Astrocyte of the cerebellum (primary cell): ENCODE results near the gene ABLIM1.

ENCODE experiments used
- DNase-seq: peaks from one replicate; pipeline ENCODE4 v3.0.0-alpha.2; 2011; ENCODE audit warnings: low read depth
- H3K4me3 ChIP-seq: 2 replicates; pipeline ENCODE4 v1.5.1; 2011; ENCODE audit warnings: mild to moderate bottlenecking, low read depth, low read length, moderate library complexity
- in situ Hi-C: cut with HindIII; loops from 2 replicates; pipeline ENCODE4 v1.10.0; 2017; ENCODE audit warnings: low sequenced_read_pairs
- TF ChIP-seq, protein P1 (sequence below): IDR thresholded peaks from 2 replicates; pipeline ENCODE4 v1.5.1; 2012; ENCODE audit warnings: low read length, low read depth, moderate library complexity, mild to moderate bottlenecking; ENCODE audit errors: missing control alignments

The ABLIM1 gene

DNA sequence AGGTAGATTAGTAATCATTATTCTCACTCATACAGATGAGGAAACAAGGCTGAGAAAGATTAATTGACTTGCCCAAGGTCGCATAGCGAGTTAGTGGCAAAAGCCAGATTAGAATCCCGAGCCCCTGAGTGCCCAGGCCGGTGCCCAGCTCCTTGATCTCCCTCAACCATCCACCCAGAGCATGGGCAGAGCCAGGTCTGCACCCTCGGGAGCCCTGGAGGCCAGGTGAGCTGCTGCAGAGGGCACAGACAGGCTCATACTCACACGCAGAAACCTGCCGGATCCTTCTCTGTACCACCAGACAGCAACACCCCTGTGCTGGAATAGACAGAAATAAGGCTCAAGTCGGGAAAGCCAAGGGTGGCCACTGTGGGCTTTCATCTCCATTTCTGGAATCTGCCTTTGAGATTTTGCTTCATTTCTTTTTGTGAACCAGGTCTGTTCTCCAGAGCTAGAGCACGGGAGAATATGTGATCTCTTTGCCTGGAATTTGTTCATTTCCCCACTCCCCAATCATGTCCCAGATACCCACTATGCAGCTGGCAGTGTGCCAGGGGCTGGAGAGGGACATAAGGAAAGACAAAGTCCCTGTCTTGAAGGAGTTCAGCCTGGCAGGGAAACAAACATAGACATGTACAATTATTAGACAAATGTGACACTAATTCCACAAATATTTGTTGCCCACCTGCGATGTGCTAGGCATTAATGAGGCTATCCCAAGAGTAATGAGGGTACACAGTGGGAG is 259.3 kb downstream of the ABLIM1 start:
- no peak overlapping the region for H3K4me3 ChIP-seq

DNA sequence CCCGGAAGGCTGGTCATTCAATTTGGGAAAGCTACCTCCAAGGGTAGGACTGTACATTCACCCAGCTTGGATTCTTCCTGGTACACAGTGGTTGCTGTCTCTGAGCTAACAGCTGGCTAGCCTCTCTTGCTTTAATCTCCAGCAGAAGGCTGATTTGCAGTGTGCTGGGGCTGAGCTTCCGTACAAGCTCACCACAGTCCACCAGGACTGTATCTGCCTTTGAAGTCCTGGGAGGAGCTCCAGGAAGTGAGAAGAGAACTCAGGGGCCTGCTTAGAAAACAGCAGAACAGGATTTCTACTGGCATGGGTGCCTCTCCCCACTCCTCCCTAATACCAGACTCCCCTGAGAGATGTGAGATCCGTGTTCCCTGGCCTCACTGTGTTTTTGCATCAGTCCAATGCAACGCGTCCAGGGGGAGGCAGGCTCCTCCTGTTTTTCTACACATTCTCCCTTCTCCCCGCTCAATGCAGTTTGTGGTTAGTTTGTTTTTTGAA is 260.4 kb downstream of the ABLIM1 start:
- TF ChIP-seq, protein P1, sequence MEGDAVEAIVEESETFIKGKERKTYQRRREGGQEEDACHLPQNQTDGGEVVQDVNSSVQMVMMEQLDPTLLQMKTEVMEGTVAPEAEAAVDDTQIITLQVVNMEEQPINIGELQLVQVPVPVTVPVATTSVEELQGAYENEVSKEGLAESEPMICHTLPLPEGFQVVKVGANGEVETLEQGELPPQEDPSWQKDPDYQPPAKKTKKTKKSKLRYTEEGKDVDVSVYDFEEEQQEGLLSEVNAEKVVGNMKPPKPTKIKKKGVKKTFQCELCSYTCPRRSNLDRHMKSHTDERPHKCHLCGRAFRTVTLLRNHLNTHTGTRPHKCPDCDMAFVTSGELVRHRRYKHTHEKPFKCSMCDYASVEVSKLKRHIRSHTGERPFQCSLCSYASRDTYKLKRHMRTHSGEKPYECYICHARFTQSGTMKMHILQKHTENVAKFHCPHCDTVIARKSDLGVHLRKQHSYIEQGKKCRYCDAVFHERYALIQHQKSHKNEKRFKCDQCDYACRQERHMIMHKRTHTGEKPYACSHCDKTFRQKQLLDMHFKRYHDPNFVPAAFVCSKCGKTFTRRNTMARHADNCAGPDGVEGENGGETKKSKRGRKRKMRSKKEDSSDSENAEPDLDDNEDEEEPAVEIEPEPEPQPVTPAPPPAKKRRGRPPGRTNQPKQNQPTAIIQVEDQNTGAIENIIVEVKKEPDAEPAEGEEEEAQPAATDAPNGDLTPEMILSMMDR = no peak
- in situ Hi-C loops = no loop called here
- DNase-seq = no peak
- H3K4me3 ChIP-seq = no peak overlapping the region

More for the DNA sequence above, 259.3 kb downstream of the ABLIM1 start:
- in situ Hi-C loops = no loop called here
- DNase-seq = no peak
- TF ChIP-seq, protein P1 = no peak

DNA sequence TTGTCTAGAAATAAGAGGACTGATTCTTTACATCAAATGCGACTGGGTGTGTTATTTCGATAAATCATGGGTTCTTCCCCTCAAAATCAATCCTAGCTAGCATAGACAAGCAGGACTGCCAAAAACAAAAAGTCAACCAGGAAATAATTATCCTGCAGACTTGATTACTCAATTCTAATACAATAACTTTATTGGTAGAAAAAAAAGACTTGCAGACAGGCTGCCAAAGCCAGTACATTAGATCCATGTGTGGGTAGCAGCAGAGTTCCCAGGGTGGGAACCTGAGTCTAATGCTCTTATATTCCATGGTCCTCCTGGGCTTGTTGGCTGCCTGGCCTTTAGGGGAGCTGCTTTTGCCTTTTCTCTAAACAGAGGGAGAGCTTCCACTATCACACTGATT is 261.6 kb downstream of the ABLIM1 start:
- TF ChIP-seq, protein P1 = no peak
- no peak for DNase-seq
- in situ Hi-C loops = no loop called here
- no peak overlapping the region for H3K4me3 ChIP-seq

DNA sequence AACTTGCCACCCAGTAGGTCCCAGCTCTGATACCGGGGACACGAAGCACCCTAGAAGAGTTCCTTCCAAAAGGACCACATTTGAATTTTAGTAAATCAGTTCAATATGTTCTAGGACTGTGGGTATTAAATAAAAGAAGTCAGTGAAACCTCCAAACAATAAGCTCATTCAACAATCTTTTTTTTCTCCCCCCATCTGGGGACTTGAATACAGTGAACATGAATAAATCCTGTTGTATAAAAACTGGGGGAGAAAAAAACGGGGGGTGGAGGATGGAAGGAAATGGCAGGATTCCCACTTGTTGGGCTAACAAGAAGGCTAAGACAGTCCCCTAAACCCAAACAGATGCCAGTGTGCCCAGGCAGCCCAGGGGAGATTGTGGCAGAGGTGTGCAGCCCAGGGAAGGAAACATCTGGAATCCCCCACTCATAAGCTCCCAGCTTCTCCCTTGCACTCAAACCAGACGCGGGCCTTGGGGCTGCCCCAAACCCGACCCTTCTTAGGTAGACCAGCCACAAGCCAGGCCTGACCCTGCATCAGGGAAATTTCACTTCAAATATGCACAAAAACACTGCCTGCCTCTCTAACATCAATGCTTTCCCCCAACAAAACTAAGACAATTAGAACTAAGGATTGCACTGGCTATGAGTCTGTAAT is 262.6 kb downstream of the ABLIM1 start:
- in situ Hi-C loops = no loop called here
- TF ChIP-seq, protein P1 = no peak
- no peak overlapping the region for H3K4me3 ChIP-seq
- no peak for DNase-seq

DNA sequence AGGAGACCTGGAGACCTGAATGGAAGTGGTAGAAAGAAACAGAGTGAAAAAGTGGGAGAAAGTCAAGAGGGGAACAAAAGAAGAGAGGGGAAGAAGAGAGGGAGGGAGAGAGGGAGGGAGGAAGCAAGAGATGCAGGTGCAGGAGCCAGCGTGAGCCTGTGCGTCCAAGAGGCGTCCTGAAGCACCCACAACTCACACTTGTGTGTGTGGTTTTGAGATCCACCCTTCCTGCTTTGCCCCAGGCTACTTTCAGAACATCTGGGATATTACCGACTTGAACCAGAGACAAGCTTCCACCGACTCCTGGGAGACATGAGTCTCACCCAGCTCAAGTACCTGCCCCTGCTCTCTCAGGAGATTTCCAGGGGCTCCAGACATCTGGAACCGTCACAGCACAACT is 263.5 kb downstream of the ABLIM1 start:
- DNase-seq = no peak
- TF ChIP-seq, protein P1 = no peak
- H3K4me3 ChIP-seq = no peak overlapping the region
- in situ Hi-C loops = no loop called here

DNA sequence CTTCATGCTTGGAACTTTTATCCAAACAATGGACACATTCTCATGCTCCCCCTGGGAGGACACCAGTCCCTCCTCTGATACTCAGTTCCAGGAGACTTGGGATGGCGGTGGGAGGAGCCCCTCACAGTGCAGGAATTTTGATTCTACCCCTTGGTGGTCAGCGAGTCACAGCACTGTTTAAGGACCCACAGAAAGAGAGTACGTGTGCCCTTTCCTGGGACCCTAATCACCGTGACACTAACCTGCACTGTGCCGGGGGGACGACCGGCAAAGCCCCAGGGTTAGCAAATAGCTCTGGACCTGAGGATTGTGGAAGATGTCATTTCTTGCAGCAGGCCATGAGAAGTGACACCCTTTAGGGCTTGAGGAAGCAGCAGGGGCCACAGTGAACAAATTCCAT is 264.2 kb downstream of the ABLIM1 start:
- in situ Hi-C loops = no loop called here
- no peak overlapping the region for H3K4me3 ChIP-seq
- DNase-seq = no peak
- TF ChIP-seq, protein P1 = no peak
